Mesodermal cell (in vitro differentiated cells): ENCODE data around the gene XYLT2.

ENCODE experiments used
- H3K27ac ChIP-seq: 2 replicates; pipeline ENCODE4 v1.7.0; 2013; ENCODE audit warnings: mild to moderate bottlenecking, low read depth, low read length, moderate library complexity; ENCODE audit not compliant: severe bottlenecking
- H3K36me3 ChIP-seq: 2 replicates; pipeline ENCODE4 v1.7.1; 2013; ENCODE audit warnings: mild to moderate bottlenecking, low read length, moderate library complexity; ENCODE audit not compliant: control insufficient read depth, insufficient read depth
- H3K4me1 ChIP-seq: one replicate; pipeline ENCODE4 v1.7.1; 2013; ENCODE audit warnings: mild to moderate bottlenecking, low read length; ENCODE audit not compliant: insufficient read depth, control insufficient read depth, poor library complexity, severe bottlenecking
- H3K4me3 ChIP-seq: 2 replicates; pipeline ENCODE4 v1.7.0; 2013; ENCODE audit warnings: low read length, control low read depth, mild to moderate bottlenecking; ENCODE audit not compliant: insufficient read depth, poor library complexity, severe bottlenecking; ENCODE audit errors: extremely low read depth
- H3K9me3 ChIP-seq: 2 replicates; pipeline ENCODE4 v1.7.1; 2013; ENCODE audit warnings: mild to moderate bottlenecking, low read length, moderate library complexity; ENCODE audit not compliant: control insufficient read depth
- WGBS, 2 experiments: methylation state at CpG; one replicate each; pipeline ENCODE4 v1.1.5; 2013; ENCODE audit warnings: missing lambda C conversion rate in 2 of 2; ENCODE audit not compliant: insufficient coverage in 2 of 2; 5-methylcytosine and 5-hydroxymethylcytosine counted together

The XYLT2 gene

GRCh38 chr17:50319306-50320004 lies 26.5 kb upstream of the XYLT2 start:
- Histone ChIP-seq H3K4me3 (no peak overlapping the region), H3K36me3 (no peaks in the 10 kb centered on the region), H3K4me1 (no peaks in the 10 kb centered on the region), H3K9me3 (no peaks in the 10 kb centered on the region), H3K27ac (no peak overlapping the region)
- 83 to 91% methylated on average over 10 of the region's 12 CpGs for WGBS, 2 experiments

GRCh38 chr17:50322271-50322670 lies 23.7 kb upstream of the XYLT2 start:
- no peak overlapping the region for H3K4me3 ChIP-seq
- H3K9me3 ChIP-seq, result no peaks in the 10 kb centered on the region
- H3K4me1 ChIP-seq, result no peaks in the 10 kb centered on the region
- no peak overlapping the region for H3K27ac ChIP-seq
- 89 to 100% methylated on average over 4 to 6 of the region's 7 CpGs for WGBS, 2 experiments
- no peaks in the 10 kb centered on the region for H3K36me3 ChIP-seq

- 80 to 89% methylated on average over 1 to 5 of the region's 5 CpGs for WGBS, 2 experiments
- H3K36me3 ChIP-seq, result no peaks in the 10 kb centered on the region
- H3K27ac ChIP-seq, result no peak overlapping the region
These were observed 22.9 kb upstream of the XYLT2 start for GRCh38 chr17:50323060-50323459.

GRCh38 chr17:50325906-50326305 lies 20.0 kb upstream of the XYLT2 start:
- 78 to 93% methylated on average over 4 of the region's 4 CpGs for WGBS, 2 experiments
- H3K36me3 ChIP-seq, result no peaks in the 10 kb centered on the region
- no peak overlapping the region for H3K27ac ChIP-seq
- H3K4me1 ChIP-seq, result no peaks in the 10 kb centered on the region
- no peak overlapping the region for H3K4me3 ChIP-seq
- no peaks in the 10 kb centered on the region for H3K9me3 ChIP-seq

More at GRCh38 chr17:50323060-50323459, 22.9 kb upstream of the XYLT2 start:
- Histone ChIP-seq H3K4me1 (no peaks in the 10 kb centered on the region), H3K9me3 (no peaks in the 10 kb centered on the region), H3K4me3 (no peak overlapping the region)

GRCh38 chr17:50326831-50327364 lies 19.0 kb upstream of the XYLT2 start:
- Histone ChIP-seq H3K4me1 (no peaks in the 10 kb centered on the region), H3K9me3 (no peaks in the 10 kb centered on the region), H3K4me3 (no peak overlapping the region), H3K36me3 (no peaks in the 10 kb centered on the region), H3K27ac (no peak overlapping the region)
- WGBS, 2 experiments, result 87 to 91% methylated on average over 6 of the region's 9 CpGs

GRCh38 chr17:50328363-50329325 lies 17.3 kb upstream of the XYLT2 start:
- Histone ChIP-seq H3K27ac (no peak overlapping the region), H3K4me1 (no peaks in the 10 kb centered on the region), H3K9me3 (no peaks in the 10 kb centered on the region), H3K36me3 (no peaks in the 10 kb centered on the region), H3K4me3 (no peak overlapping the region)
- WGBS, 2 experiments, result 88 to 93% methylated on average over 16 to 17 of the region's 21 CpGs

GRCh38 chr17:50329716-50330115 lies 16.2 kb upstream of the XYLT2 start:
- 95 to 100% methylated on average over 1 to 2 of the region's 3 CpGs for WGBS, 2 experiments
- H3K9me3 ChIP-seq, result no peaks in the 10 kb centered on the region

GRCh38 chr17:50330151-50330775 lies 15.7 kb upstream of the XYLT2 start:
- WGBS, 2 experiments, result 87 to 92% methylated on average over 10 to 11 of the region's 11 CpGs
- Histone ChIP-seq H3K36me3 (no peaks in the 10 kb centered on the region), H3K4me3 (no peak overlapping the region), H3K27ac (no peak overlapping the region), H3K9me3 (no peaks in the 10 kb centered on the region), H3K4me1 (no peaks in the 10 kb centered on the region)

More at GRCh38 chr17:50329716-50330115, 16.2 kb upstream of the XYLT2 start:
- no peaks in the 10 kb centered on the region for H3K4me1 ChIP-seq
- H3K4me3 ChIP-seq, result no peak overlapping the region
- H3K36me3 ChIP-seq, result no peaks in the 10 kb centered on the region
- no peak overlapping the region for H3K27ac ChIP-seq

- H3K36me3 ChIP-seq, result no peaks in the 10 kb centered on the region
- no peaks in the 10 kb centered on the region for H3K4me1 ChIP-seq
- H3K9me3 ChIP-seq, result no peaks in the 10 kb centered on the region
- H3K4me3 ChIP-seq, result no peak overlapping the region
- 100% methylated on average over 4 of the region's 4 CpGs for WGBS, 2 experiments
- no peak overlapping the region for H3K27ac ChIP-seq
These were observed 14.7 kb upstream of the XYLT2 start for GRCh38 chr17:50331085-50331791.

GRCh38 chr17:50332196-50332595 lies 13.7 kb upstream of the XYLT2 start:
- Histone ChIP-seq H3K4me3 (no peak overlapping the region), H3K36me3 (no peaks in the 10 kb centered on the region)
- 93 to 94% methylated on average over 5 to 6 of the region's 6 CpGs for WGBS, 2 experiments

More at GRCh38 chr17:50332196-50332595, 13.7 kb upstream of the XYLT2 start:
- Histone ChIP-seq H3K4me1 (no peaks in the 10 kb centered on the region), H3K27ac (no peak overlapping the region), H3K9me3 (no peaks in the 10 kb centered on the region)
